GM21528 (cell line): ENCODE measurements around the gene CRYBA1.
A peak's percentile ranks its signal among the peaks of the same experiment; 100 is the strongest.

ENCODE experiments used
- ATAC-seq: cut with Tn5 transposase; IDR thresholded peaks from one replicate; pipeline ENCODE4 v1.9.1; 2021; ENCODE audit warnings: mild to moderate bottlenecking, moderate library complexity; ENCODE audit not compliant: unreplicated experiment, low FRiP score

Gene CRYBA1

DNA sequence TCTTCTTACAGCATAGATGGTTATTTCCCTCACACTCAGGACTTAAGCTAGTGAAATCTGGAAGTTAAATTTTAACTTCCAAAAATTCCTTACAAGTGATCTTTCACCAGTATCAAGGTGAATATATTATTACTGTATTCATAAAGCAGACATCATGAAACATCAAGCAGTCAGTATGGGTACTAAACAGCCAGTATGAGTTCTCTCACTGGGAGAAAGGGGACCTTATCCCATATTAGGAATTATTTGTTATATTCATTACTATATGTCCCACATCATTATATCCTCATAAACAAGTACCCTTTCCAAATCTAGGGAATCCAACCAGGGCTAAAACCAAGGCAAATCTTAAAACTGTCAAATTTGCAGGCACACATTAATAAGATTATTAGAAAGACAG lies 32.0 kb downstream of the CRYBA1 start:
- no peak for ATAC-seq

DNA sequence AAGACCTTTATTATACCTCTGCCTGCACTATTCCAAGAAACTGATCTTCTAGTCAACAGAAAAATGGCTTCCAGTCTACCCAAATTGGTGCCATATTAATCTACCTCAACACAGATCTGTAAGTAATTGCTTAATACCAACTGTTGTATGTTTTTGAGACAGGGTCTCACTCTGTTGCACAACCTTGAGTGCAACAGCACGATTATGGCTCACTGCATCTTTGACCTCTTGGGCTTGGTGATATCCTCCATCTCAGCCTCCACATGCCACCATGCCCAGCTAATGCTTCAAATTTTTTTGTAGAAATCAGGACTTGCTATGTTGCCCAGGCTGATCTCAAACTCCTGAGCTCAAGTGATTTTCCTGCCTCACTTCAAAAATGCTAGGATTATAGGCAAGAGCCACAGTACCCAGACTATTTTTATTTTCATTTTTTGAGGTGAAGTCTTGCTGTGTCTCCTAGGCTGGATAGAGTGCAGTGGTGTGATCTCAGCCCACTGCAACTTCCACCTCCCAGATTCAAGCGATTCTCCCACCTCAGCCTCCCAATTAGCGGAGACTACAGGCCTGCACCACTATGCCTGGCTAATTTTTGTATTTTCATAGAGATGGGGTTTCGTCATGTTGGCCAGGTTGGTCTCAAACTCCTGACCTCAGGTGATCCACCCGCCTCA lies 32.9 kb downstream of the CRYBA1 start:
- no peak for ATAC-seq

DNA sequence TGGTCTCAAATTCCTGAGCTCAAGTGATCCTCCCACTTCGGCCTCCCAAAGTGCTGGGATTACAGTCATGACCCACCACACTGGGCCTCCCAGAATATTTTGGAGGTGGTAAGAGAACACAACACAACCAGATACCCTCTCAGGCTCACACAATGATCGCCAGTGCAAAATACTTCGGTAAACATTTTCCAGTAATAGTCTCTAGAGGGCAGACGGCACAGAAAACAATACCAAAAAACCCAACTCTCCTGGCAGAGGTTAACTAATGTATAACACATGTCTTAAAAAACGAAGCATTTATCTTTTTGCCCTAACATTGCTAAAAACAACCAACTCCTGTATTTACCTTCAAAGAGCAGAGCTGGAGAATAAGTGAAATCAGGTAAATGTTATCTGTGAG lies 36.8 kb downstream of the CRYBA1 start:
- no peak for ATAC-seq

DNA sequence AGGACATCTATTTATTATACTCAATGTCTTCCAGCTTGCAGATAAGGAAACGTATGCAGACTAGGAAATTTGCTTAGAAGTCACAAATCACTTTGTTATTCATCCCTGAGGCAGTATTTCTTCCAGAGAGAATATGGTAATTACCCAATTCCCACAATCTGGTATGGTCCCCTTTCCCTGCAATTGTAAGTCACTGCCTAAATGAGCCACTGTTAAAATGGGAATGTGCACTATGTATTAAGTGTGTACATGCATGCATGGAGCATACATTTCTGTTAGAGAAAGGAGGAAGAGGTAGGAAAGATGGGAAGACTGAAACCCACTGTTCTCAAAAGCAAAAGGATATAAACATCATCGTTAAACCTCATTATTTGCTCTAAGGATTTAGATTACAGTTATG lies 37.3 kb downstream of the CRYBA1 start:
- no peak for ATAC-seq

- ATAC-seq: no peak
Measured at GRCh38 chr17:29289852-29290251, 43.2 kb downstream of the CRYBA1 start.

DNA sequence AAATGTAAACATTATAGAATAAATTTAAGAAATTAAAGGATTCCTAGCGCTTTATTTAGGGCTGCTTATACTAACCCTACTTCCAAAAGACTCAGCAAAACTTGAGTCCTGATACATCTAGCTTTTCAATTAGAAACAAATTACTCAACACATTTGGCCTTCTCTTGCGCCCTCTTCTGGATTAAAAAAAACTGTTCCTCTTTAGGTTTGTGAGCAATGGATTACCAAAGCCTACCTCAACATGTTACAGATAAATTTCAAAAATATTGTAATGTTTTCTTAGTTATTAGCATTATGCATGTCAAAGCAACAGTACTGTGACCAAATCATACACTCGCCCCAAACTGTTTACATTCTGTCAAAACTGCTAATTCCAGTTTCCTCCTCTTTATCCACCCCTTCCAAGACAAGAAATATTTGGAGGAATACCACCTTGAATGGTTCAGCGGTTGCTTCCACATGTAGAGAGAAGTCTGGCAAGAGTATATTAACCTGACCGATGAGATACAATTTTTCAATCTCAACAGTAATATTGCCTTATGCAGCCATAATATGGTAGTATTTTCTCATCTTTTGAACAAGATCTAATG lies 44.6 kb downstream of the CRYBA1 start:
- no peak for ATAC-seq

- ATAC-seq: no peak
Measured at GRCh38 chr17:29292071-29292991, 45.7 kb downstream of the CRYBA1 start.

DNA sequence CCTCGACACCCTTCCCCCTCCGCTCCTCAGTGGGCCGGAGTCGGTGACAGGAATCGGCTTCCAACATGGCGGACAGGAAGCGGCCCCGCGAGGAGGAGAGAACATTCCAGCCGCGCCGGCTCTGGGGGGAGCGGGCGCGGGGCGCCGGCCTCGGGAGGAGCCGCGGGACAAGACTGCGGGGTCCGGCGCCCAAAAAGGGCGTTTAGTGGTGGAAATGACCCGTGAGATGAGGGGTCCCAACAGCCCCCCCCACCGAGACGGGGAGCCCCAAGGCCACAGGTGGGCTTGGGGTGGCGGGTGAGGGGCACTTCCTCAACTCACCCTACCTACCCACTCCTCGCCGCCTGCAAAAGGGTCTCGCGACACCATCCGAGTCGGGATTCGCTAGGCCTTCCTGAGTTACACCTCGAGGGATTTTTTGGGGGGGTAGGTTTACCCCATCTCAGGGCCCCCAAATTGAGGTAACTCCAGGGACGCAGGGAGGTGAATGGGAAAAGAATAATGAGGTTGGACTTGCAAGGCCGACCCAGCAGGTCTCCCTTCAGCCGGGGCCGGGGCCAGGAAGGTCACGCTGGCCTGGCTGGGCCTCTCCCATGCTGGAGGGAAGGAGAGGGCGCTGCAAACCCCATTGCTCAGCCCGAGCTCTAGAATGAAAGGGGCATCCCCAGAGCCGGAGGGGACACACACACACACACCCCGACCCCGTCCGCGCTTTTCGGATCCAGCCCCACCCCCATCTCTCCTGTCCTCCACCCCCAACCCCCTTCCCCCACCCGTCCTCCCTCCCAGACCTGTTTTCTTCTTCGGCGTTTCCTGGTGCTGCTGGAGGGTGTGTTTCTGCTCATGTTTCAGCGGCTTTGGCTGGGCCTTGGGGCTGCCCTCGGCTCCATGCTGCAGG lies 46.6 kb downstream of the CRYBA1 start:
- no peak for ATAC-seq

- ATAC-seq: peak; percentile 84
Measured at GRCh38 chr17:29293890-29294579, 47.4 kb downstream of the CRYBA1 start, which contains the start of gene NUFIP2. TSS of gene NUFIP2 (minus strand) at chr17:29294148. CDS start at chr17:29294059, 89 bp downstream.

DNA sequence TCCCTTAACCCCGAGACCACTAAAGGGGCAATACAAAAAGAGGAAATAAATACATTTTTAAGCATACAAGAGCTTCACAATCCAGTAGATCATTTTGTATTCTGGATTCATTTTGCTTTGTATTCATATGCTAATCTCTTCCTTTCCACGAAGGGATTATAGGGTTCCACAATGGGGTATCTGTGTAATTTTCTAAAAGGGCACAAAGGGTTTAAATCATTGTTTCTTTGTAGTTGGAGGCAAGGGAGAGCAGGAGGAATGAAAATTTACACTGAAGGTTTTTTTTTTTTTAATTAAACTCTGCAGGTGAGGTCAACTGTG lies 47.9 kb downstream of the CRYBA1 start:
- no peak for ATAC-seq

DNA sequence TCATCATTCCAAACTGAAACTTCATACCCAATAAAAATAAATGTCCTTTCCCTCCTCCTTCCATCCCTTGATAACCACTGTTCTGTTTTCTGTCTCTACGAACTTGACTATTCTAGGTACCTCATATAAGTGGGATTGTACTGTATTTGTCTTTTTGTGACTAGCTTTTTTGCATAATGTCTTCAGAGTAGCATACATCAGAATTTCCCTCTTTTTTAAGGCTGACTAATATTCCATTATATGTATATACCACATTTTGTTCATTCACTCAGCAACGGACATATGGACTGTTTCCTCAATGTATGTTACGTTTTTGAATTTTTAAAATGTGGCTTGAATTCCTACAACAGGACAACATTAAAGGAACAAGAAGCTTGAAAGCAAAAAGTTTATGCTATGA lies 48.8 kb downstream of the CRYBA1 start:
- no peak for ATAC-seq

- no peak for ATAC-seq
Measured at GRCh38 chr17:29299031-29299430, 52.4 kb downstream of the CRYBA1 start.

DNA sequence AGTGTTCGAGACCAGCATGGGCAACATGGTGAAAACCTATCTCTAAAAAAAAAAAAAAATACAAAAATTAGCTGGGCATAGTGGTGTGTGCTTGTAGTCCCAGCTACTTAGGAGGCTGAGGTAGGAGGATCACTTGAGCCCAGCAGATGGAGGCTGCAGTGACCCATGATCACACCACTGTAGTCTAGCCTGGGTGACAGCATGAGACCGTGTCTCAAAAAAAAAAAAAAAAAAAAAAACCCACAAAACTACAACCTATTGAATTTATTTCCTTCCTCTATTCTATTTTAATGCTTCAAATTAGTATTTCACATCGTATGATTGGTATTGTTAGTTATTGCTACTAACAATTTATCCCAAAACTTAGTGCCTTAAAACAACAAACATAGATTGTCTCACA lies 56.7 kb downstream of the CRYBA1 start:
- ATAC-seq: no peak
